ENCODE results near the gene NANP. TPM values are rescaled to one million over a fixed set of nuclear protein-coding genes. Genes with fewer than 3 reads are reported as not detected.
"Not testable (repeated sequence)": the region's sequence is repeated elsewhere in the genome, so short reads cannot be mapped to it uniquely, and the experiment has no call there.

NANP gene
- total and polyA plus RNA-seq, 4 donors, result 2.4 to 7.3 (median 4.4) TPM

DNA sequence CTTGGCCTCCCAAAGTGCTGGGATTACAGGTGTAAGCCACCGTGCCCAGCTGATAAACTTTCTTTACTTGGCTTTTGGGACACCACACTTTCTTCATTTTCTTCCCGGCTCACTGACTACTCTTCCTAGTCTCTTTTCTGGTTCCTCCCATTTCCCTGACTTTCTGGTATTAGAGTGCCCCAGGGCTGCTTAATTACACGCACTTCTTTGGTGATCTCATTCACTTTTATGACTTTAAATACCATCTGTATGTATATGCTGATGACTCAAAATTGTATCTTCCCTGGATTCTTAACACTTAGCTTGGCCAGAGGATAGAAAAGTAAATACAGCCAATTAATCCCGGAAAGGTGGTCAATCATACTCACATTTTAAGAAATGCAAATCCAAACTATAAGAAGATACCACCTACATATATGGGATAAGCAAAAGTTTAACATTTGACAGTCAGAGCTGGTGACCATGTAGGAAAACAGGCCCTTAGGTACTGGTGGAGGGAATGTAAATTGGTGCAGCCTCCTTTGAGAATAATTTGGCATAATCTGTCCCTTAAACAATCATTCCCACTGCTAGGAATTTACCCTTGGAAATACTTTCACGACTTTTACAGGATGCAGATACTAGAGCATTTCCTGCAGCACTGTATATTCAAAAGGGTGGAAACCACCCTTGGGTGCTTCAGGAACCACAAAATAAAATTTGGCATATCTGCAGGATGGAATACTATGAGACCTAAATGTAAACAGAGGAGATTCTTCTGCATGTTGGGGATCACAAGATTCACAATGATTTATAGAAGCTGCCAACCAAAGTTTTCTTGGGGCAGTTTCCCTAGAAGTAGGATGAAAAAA is 9.4 kb upstream of the NANP start:
- Histone ChIP-seq H3K9me3 (ENCODE audit: control insufficient read depth in 4 of 4, insufficient read depth in 3 of 4, low read length in 3 of 4) (peaks cover 0 to 9% (median 0%) of the 10 kb centered on the region in 4 donors), H3K27me3 (ENCODE audit: control insufficient read depth in 3 of 3, insufficient read depth in 3 of 3, low read length in 2 of 3) (no peaks in the 10 kb centered on the region), H3K36me3 (ENCODE audit: control insufficient read depth in 4 of 4, insufficient read depth in 4 of 4, low read length in 4 of 4) (no peaks in the 10 kb centered on the region), H3K4me3 (no peak overlapping the region), H3K27ac (ENCODE audit: low read depth in 1 of 2, low read length in 1 of 2) (no peak overlapping the region), H3K4me1 (ENCODE audit: control insufficient read depth in 5 of 5, insufficient read depth in 5 of 5, low read length in 5 of 5) (no peaks in the 10 kb centered on the region), H3K9ac (ENCODE audit: insufficient read depth in 1 of 2, low read length in 2 of 2) (no peak overlapping the region)
- no peak for DNase-seq
- ATAC-seq (ENCODE audit: insufficient read depth, low FRiP score), result no peak
- TF ChIP-seq, protein P1, sequence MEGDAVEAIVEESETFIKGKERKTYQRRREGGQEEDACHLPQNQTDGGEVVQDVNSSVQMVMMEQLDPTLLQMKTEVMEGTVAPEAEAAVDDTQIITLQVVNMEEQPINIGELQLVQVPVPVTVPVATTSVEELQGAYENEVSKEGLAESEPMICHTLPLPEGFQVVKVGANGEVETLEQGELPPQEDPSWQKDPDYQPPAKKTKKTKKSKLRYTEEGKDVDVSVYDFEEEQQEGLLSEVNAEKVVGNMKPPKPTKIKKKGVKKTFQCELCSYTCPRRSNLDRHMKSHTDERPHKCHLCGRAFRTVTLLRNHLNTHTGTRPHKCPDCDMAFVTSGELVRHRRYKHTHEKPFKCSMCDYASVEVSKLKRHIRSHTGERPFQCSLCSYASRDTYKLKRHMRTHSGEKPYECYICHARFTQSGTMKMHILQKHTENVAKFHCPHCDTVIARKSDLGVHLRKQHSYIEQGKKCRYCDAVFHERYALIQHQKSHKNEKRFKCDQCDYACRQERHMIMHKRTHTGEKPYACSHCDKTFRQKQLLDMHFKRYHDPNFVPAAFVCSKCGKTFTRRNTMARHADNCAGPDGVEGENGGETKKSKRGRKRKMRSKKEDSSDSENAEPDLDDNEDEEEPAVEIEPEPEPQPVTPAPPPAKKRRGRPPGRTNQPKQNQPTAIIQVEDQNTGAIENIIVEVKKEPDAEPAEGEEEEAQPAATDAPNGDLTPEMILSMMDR (IDR thresholded peaks at IDR 0.05; ENCODE audit: control extremely low read depth, extremely low read depth), result no peak
- 73 to 84% methylated on average over 5 of the region's 5 CpGs for WGBS, 2 donors

DNA sequence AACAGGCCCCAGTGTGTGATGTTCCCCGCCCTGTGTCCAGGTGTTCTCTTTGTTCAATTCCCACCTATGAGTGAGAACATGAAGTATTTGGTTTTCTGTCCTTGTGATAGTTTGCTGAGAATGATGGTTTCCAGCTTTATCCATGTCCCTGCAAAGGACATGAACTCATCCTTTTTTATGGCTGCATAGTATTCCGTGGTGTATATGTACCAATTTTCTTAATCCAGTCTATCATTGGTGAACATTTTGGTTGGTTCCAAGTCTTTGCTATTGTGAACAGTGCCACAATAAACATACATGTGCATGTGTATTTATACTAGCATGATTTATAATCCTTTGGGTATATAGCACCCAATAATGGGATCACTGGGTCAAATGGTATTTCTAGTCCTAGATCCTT is 6.8 kb upstream of the NANP start:
- H3K9ac ChIP-seq (ENCODE audit: insufficient read depth in 1 of 2, low read length in 2 of 2); H3K4me3 ChIP-seq; H3K9me3 ChIP-seq (ENCODE audit: control insufficient read depth in 4 of 4, insufficient read depth in 3 of 4, low read length in 3 of 4); ATAC-seq (ENCODE audit: insufficient read depth, low FRiP score); H3K36me3 ChIP-seq (ENCODE audit: control insufficient read depth in 4 of 4, insufficient read depth in 4 of 4, low read length in 4 of 4); H3K27ac ChIP-seq (ENCODE audit: low read depth in 1 of 2, low read length in 1 of 2); H3K4me1 ChIP-seq (ENCODE audit: control insufficient read depth in 5 of 5, insufficient read depth in 5 of 5, low read length in 5 of 5); H3K27me3 ChIP-seq (ENCODE audit: control insufficient read depth in 3 of 3, insufficient read depth in 3 of 3, low read length in 2 of 3); DNase-seq: not testable (repeated sequence)
- WGBS, 2 donors, result 95 to 97% methylated on average over 2 of the region's 2 CpGs

DNA sequence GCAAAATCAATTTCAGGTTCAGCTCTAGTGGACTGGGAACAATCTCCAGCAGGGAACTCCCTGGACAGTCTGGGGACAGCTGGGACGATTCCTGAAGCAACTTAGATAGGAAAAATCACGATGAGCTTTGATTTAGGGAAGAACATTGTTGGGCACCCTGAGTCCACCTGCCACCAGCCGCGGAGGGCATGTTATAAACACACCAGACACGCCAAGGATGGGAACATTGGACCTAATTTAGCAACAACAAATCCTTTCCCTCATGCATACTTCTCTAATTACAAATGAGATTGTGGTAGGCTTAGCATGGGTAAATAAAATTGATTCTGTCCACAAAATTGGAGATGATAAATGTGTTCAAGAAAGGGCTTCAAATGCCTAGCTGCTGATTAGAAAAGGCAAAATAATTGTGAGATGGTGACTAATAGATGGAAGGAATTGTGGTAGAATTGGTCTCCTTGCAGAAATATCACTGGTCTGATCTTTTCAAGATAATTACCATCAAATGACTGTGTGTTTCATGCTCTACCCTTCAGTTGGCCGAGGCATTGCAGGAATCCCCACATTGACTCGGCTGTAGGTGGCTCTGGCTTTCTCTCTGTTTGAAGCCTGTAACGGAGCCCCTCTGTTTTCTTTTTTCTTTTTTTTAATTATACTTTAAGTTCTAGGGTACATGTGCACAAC is 6.1 kb upstream of the NANP start:
- no peak for DNase-seq

DNA sequence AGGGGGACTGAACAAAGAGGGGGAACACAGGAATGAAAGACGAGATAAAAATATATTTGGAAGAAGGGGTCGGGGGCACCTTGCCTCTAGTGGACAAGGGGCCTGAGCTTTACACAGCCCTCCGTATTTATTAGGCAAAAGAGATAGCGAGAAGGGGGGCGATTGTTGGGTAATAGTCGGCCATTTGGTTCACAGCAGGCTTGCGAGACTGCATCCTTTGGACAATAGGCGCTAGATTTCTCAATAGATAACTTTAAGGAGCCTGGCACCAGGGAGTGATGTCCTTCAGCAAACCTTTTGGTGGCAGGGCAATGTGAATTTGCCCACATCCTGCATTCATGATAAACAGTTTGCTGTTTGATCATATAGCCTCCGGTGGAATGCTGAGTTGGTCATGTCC is 3.0 kb upstream of the NANP start:
- H3K27me3 ChIP-seq (ENCODE audit: control insufficient read depth in 3 of 3, insufficient read depth in 3 of 3, low read length in 2 of 3), result no peaks in the 10 kb centered on the region
- H3K36me3 ChIP-seq (ENCODE audit: control insufficient read depth in 4 of 4, insufficient read depth in 4 of 4, low read length in 4 of 4), result no peaks in the 10 kb centered on the region
- H3K4me3 ChIP-seq, result no peak overlapping the region
- TF ChIP-seq, protein P1 (IDR thresholded peaks at IDR 0.05; ENCODE audit: control extremely low read depth, extremely low read depth), result no peak
- H3K27ac ChIP-seq (ENCODE audit: low read depth in 1 of 2, low read length in 1 of 2), result no peak overlapping the region
- DNase-seq, result no peak
- 75 to 81% methylated on average over 9 of the region's 9 CpGs for WGBS, 2 donors
- no peak overlapping the region for H3K9ac ChIP-seq (ENCODE audit: insufficient read depth in 1 of 2, low read length in 2 of 2)
- H3K4me1 ChIP-seq (ENCODE audit: control insufficient read depth in 5 of 5, insufficient read depth in 5 of 5, low read length in 5 of 5), result peaks cover 0 to 9% (median 4%) of the 10 kb centered on the region in 5 donors
- no peaks in the 10 kb centered on the region for H3K9me3 ChIP-seq (ENCODE audit: control insufficient read depth in 4 of 4, insufficient read depth in 3 of 4, low read length in 3 of 4)
- ATAC-seq (ENCODE audit: insufficient read depth, low FRiP score), result no peak

More for the DNA sequence above, 6.1 kb upstream of the NANP start:
- ATAC-seq (ENCODE audit: insufficient read depth, low FRiP score), result no peak
- Histone ChIP-seq H3K9me3 (ENCODE audit: control insufficient read depth in 4 of 4, insufficient read depth in 3 of 4, low read length in 3 of 4) (no peaks in the 10 kb centered on the region), H3K36me3 (ENCODE audit: control insufficient read depth in 4 of 4, insufficient read depth in 4 of 4, low read length in 4 of 4) (no peaks in the 10 kb centered on the region), H3K27me3 (ENCODE audit: control insufficient read depth in 3 of 3, insufficient read depth in 3 of 3, low read length in 2 of 3) (no peaks in the 10 kb centered on the region), H3K4me3 (no peak overlapping the region), H3K4me1 (ENCODE audit: control insufficient read depth in 5 of 5, insufficient read depth in 5 of 5, low read length in 5 of 5) (no peaks in the 10 kb centered on the region), H3K9ac (ENCODE audit: insufficient read depth in 1 of 2, low read length in 2 of 2) (no peak overlapping the region), H3K27ac (ENCODE audit: low read depth in 1 of 2, low read length in 1 of 2) (no peak overlapping the region)
- TF ChIP-seq, protein P1 (IDR thresholded peaks at IDR 0.05; ENCODE audit: control extremely low read depth, extremely low read depth), result no peak
- WGBS, 2 donors, result 84 to 92% methylated on average over 8 of the region's 8 CpGs
